Measurements from ENCODE around the gene PLCB4. TPM values are rescaled to one million over a fixed set of nuclear protein-coding genes. Genes with fewer than 3 reads are reported as not detected.

PLCB4 gene
- total RNA-seq, 1 experiment from 2014 or later, result 0.07 TPM

DNA sequence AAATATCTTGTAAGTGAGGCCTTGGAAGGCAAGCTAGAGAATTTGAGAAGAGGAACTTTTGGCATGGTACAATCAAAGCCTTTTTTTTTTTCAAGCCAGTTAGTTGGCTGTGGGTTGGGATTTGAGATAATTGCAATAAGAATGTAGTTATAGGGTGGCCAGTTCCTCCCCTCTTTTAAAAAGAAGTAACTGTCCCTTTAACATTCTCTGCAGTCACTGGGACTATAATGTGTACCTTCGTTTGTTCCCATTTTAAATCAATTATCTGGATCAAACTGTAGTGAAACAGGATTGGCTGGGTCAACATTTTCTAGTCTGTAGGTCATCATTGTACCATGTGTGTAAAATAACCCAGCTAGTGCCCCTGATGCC, 233.2 kb downstream of the PLCB4 start:
- Histone ChIP-seq H3K36me3 (no peaks in the 10 kb centered on the region), H3K9me3 (no peaks in the 10 kb centered on the region), H3K4me3 (no peak overlapping the region), H3K27me3 (no peaks in the 10 kb centered on the region)
- no peak for DNase-seq

DNA sequence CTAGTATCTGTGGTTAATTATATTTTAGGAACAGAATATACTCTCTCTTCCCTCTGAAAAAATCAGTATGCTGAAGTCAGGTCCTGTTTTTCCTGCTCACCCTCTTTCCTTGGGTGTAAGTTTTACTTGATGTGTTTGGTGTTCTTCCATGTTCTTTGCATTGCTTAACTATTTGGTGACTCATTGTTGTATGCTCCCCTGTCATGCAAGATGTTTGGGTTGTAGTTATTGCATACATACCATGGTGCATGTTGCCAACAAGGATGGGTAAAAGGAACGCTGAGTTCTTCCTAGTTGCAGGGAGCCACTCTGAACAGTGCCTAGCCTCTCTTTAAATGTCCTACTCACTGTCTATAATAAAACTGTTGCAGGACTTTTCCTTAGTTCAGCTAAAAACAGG, 237.6 kb downstream of the PLCB4 start:
- Histone ChIP-seq H3K4me3 (no peak overlapping the region), H3K9me3 (no peaks in the 10 kb centered on the region), H3K36me3 (no peaks in the 10 kb centered on the region), H3K27me3 (no peaks in the 10 kb centered on the region)
- peak; percentile 30 for DNase-seq

DNA sequence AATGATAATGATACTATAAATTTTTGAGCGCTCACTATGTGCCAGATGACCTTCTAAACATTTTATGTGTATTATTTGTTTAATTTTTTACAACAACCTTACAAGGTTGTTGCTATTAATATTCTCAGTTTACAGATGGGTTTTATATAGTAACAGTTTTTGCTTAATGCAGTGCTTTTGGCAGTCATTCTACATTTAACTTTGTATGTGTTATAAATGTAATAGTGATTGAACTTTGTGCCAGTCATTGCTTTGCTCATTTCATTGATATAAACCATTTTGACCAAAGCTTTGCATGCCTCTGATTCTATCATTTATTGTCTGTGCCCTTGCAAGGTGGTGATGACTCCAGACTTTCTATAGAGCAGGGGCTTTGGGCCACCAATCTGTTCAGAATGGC, 239.2 kb downstream of the PLCB4 start:
- H3K4me3 ChIP-seq, result no peak overlapping the region
- no peak for DNase-seq
- H3K27me3 ChIP-seq, result no peaks in the 10 kb centered on the region
- no peaks in the 10 kb centered on the region for H3K36me3 ChIP-seq
- H3K9me3 ChIP-seq, result no peaks in the 10 kb centered on the region

DNA sequence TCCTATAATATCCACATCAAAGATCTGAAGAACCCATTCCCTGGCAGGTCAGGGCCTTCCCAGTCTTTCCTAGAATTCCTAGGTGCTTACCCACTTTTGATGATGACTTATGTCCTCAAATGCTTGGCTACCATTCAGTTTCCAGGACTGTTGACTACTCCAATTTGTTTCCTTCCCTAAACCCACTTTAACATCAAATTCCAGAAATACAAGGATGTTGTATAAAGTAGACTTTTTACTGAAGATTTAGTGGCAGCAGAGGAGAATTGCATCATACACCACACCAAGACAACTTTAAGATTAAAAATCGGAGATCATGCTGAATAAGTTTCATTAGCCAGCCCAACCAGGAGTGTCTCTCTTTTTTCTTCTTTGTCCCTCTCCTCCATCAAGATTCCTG, 242.2 kb downstream of the PLCB4 start:
- no peak overlapping the region for H3K4me3 ChIP-seq
- no peaks in the 10 kb centered on the region for H3K27me3 ChIP-seq
- H3K36me3 ChIP-seq, result no peaks in the 10 kb centered on the region
- no peaks in the 10 kb centered on the region for H3K9me3 ChIP-seq
- DNase-seq, result no peak

DNA sequence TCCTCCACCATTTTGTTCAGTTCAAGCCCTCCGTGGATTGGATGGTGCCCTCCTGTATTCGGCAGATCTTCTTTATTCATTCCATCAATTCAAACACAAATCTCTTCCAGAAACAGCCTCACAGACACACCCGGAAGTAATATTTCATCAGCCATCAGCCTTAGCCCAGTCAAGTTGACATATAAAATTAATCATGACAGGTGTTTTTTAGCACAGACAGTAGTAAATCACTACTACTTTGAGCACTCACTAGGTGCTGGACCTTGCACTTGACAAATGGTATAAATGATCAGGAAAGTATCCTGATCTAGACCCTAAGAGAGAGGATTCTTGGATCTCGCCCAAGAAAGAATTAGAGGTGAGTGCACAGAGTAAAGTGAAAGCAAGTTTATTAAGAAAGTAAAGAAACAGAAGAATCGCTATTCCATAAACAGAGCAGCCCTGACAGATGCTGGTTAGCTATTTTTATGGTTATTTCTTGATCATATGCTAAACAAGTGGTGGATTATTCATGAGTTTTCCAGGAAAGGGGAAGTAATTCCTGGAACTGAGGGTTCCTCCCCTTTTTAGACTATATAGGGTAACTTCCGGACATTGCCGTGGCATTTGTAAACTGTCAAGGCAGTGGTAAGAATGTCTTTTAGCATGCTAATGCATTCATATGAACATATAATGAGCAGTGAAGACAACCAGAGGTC, 250.9 kb downstream of the PLCB4 start:
- no peak for DNase-seq
- H3K9me3 ChIP-seq, result no peaks in the 10 kb centered on the region
- H3K36me3 ChIP-seq, result no peaks in the 10 kb centered on the region
- H3K4me3 ChIP-seq, result no peak overlapping the region
- H3K27me3 ChIP-seq, result no peaks in the 10 kb centered on the region

DNA sequence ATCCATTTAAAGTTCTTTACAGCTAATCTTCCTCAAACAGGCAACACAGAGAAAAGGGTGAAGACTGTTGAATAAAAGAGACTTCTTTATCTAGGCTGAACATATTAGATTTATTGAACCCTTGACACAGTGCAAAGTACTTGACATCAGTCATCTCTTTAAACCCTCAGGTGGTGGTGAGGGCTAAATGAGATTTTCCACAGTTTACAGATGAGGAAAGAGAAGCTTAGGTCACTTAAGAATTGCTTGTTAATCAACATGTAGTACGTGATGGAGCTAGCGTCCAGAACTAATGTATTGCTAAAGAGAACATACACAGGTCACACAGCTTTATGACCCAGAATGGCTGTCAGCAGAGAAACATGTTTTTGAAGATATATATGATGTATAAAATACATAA, 252.1 kb downstream of the PLCB4 start:
- H3K36me3 ChIP-seq, result no peaks in the 10 kb centered on the region
- H3K27me3 ChIP-seq, result no peaks in the 10 kb centered on the region
- no peak for DNase-seq
- H3K4me3 ChIP-seq, result no peak overlapping the region
- no peaks in the 10 kb centered on the region for H3K9me3 ChIP-seq

DNA sequence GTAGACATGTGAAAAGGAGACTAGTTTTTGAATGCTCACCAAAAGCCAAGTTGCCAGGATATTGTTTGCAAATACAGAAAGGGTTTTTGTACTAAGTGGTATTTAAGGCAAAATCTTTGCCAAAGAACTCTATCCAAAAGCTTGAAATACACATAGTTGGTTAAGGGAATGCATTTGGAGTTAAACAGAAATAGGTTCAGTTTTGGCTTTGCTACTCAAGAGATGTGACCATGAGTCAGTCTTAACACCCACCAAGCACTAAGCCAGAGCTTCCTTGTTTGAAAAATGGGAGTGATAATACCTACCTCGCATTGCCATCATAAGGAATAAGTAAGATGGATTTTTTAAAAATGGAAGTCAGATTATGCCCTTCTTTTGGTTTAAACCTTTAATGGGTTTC, 253.8 kb downstream of the PLCB4 start:
- no peaks in the 10 kb centered on the region for H3K9me3 ChIP-seq
- no peak overlapping the region for H3K4me3 ChIP-seq
- DNase-seq, result no peak
- H3K27me3 ChIP-seq, result no peaks in the 10 kb centered on the region
- H3K36me3 ChIP-seq, result no peaks in the 10 kb centered on the region

DNA sequence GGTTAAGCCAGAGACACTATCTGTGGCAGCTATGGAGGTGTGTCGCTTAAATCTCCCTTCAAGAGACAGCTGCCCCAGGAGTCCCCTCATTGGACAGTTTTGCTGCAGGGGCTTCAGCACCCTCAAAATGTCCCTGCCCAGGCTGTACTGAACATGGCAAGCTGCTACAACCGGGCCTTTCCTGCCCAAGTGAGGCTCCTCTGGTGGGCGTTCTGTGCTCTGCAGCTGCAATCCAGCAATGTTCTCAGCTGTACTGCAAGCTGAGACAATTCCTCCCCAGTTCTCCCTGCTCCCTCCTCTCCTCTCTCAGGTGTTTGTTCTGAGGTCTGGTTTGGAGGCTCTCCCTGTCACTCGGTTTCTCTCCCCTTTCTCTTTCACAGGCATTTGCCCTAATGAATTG, 254.7 kb downstream of the PLCB4 start:
- H3K4me3 ChIP-seq, result no peak overlapping the region
- H3K27me3 ChIP-seq, result no peaks in the 10 kb centered on the region
- H3K36me3 ChIP-seq, result no peaks in the 10 kb centered on the region
- no peaks in the 10 kb centered on the region for H3K9me3 ChIP-seq
- peak; percentile 30 for DNase-seq

DNA sequence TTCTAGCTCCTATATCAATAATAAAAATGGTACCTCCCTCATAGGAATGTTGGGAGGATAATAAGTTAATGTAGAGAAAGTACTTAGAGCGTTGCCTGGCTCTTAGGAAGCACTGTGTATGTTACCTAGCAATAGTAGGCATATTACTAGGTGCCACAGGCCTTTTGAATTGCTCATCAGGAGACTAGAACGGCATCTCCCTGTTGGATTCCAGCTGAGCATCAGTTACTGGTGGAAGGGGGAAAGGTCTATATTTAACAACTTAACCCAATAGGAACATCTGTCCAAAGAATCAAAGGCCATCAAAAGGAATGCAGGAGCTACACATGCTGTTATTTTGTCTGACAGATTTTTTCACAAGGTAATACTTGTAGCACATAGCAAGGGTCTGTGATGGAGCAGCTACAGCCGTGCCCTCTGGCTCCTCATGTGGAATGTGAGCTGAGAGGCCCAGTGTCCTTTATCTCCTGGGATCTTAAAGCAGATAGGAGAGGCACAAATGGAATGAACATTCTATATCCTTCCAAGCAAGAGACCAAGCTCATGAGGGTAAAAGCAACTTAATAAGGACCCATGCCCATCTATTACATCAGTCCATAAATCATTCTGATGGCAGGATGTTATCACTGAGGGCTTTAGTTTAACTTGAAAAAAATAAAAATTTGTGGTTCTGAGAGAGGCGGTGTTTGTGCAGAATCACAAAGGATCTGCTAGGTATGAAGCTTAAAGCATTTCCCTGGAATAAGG, 260.6 kb downstream of the PLCB4 start:
- Histone ChIP-seq H3K9me3 (no peaks in the 10 kb centered on the region), H3K27me3 (no peaks in the 10 kb centered on the region), H3K4me3 (no peak overlapping the region), H3K36me3 (no peaks in the 10 kb centered on the region)
- no peak for DNase-seq

DNA sequence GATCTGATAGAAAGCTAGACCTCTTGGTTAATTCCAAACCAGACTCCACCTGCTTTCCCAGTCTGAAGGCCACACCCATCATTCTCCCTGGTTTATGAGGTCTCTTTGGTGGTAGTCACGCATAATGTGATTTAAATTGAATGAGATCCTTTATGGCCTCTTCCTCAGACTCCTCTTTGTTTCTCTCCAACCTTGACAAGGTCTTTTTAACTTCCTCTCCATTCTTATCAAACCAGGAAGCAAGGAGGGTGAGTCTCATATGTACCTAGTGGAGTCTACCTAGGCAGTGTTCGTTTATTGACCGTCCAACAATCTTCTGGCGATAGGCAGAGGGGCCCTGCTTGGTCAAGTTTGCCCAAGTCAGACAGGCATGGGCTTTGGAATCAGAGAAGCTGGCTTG, 261.3 kb downstream of the PLCB4 start:
- Histone ChIP-seq H3K27me3 (no peaks in the 10 kb centered on the region), H3K9me3 (no peaks in the 10 kb centered on the region), H3K36me3 (no peaks in the 10 kb centered on the region), H3K4me3 (no peak overlapping the region)
- no peak for DNase-seq

DNA sequence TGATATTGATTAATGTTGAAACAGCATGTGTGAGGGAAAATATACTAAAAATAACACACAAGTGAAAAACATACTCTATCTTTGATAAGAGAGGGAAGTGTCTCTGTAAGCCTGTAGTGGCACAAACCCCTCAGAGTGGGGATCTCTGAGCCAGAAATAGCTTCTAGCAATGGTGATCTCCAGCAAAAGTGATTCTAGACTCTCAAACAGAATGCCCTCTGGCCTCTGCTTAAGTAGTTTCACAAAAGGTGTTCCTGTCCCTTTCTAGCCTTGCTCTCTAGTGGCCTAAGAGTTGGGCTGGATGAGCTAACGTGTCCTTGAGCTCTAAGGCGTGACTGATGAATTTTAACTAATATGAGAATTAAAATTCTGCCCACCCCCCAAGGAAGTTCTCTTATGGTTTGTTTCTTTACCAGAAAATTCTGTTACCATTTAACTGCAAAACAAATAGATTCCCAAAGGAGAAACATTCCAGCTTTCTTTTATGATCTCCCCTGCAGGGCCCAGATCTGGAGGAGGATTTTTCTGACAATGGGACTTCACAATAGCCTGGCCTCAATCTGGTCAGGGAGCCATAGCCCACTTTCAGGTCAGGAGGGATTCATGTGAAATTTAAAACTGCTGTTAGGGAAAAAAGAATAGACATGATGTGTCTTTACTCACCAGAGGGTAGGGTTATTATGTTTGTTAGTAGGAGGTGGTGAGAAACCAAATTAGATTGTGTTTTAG, 263.0 kb downstream of the PLCB4 start:
- H3K27me3 ChIP-seq, result no peaks in the 10 kb centered on the region
- no peak overlapping the region for H3K4me3 ChIP-seq
- H3K36me3 ChIP-seq, result no peaks in the 10 kb centered on the region
- no peak for DNase-seq
- H3K9me3 ChIP-seq, result no peaks in the 10 kb centered on the region

DNA sequence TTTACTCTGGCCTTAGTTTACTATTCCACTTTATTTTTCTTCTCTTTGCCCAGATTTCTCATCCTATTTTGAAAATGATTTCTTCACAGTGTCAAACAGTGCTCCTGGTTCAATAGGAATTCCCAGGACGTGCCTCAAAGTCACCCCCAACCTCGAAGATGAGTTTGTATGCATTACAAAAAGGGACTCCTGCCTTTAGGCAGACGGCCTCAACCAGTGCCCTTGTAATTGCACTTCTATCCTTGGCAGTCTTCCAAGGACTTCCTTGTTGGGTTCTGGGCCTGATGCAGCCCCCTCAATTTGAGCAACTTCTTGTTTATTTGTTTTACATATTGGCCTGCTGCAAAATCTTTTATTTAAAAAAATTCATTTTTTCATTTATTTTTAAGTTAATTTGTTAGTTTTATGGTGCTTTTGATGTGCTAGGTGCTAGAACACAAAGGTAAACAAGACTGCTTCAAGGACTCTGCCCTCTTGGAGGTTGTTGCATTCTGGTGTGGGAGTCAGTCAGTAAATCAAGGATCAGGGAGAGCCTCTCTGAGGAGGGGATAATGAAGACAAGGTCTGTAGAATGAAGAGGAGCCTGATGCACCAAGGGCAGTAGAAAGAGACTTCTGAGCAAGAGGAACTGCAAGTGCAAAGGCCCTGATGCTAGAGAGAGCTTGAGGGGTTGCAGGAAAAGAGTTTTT, 264.0 kb downstream of the PLCB4 start:
- no peak overlapping the region for H3K4me3 ChIP-seq
- no peaks in the 10 kb centered on the region for H3K9me3 ChIP-seq
- H3K27me3 ChIP-seq, result no peaks in the 10 kb centered on the region
- DNase-seq, result no peak
- no peaks in the 10 kb centered on the region for H3K36me3 ChIP-seq

DNA sequence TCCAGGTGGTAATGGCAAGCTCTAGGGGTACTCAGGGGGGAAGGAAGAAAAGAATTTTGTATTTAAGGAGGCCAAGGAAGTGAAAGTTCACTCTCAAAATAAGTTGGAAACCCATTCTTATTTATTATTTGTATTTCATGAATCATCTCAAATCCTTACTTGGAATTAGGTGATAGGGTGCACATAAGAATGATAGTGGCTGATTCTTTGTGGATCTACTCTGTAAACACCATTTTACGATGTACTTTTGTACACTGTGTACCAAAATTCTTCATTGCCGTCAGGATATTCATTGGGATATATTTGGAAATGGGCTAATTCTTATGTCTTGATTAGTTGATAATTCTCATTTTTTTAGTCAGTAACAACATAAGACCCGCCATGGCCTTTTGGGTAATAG, 266.0 kb downstream of the PLCB4 start:
- no peaks in the 10 kb centered on the region for H3K27me3 ChIP-seq
- H3K9me3 ChIP-seq, result no peaks in the 10 kb centered on the region
- DNase-seq, result no peak
- H3K4me3 ChIP-seq, result no peak overlapping the region
- no peaks in the 10 kb centered on the region for H3K36me3 ChIP-seq

DNA sequence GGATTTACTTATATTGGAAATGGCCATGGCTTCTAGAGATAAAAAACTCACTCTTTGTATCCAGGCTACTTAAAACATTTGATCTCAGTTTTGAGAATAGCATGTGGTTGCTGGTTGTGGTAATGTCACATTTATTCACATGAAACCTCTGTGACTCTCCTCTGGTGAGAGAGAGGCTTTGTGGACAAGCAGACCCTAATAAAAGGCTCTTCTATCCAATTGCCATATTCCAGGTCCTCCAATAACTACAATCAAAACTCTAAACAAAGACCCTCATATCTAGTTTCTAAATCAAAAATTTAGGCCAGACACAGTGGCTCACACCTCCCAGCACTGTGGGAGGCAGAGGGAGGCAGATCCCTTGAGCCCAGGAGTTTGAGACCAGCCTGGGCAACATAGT, 269.2 kb downstream of the PLCB4 start:
- Histone ChIP-seq H3K36me3 (no peaks in the 10 kb centered on the region), H3K4me3 (no peak overlapping the region), H3K27me3 (no peaks in the 10 kb centered on the region), H3K9me3 (no peaks in the 10 kb centered on the region)
- no peak for DNase-seq

DNA sequence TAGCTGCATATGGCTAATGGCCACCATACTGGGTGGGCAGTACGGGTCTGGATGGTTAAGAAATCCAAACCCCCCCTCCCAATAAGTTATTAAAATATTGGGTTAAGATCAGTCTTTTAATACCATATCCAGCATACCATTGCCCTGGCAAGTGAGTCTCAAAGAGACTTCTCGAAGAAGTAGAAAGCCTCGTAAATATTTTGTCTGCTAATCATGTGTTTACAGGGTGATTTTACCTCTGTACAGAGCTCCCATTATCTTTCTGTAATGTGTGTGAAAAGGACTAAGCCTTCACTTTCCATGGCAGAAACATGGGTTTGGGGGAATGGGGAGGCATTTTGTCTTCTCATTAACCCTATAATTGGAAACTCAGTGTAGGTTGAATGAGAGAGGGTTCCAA, 270.8 kb downstream of the PLCB4 start:
- DNase-seq, result no peak
- Histone ChIP-seq H3K9me3 (no peaks in the 10 kb centered on the region), H3K36me3 (no peaks in the 10 kb centered on the region), H3K27me3 (no peaks in the 10 kb centered on the region), H3K4me3 (no peak overlapping the region)

DNA sequence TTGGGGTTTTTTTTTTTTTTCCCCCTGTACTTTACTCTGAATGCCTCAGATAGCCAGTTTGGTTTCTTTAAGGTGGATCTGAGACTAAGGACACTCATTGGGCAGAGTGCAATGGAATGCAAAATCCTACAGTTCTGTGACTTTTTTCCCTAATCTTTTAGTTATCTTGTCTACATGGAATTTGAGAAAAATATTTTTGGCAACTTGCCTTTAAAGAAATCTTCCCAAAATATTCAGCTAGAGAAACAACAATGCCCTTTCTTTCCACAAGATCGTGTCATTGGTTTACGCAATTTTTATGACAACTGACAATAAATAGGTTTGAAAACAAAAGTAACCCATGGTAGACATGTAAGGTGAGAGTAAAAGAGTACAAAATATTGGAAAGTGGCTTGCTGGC, 273.8 kb downstream of the PLCB4 start:
- H3K27me3 ChIP-seq, result no peaks in the 10 kb centered on the region
- no peak for DNase-seq
- H3K9me3 ChIP-seq, result no peaks in the 10 kb centered on the region
- no peak overlapping the region for H3K4me3 ChIP-seq
- no peaks in the 10 kb centered on the region for H3K36me3 ChIP-seq
